PFSK-1 (cell line): ENCODE data around the gene SEPTIN6.

ENCODE experiments used
- POLR2AphosphoS5 ChIP-seq: IDR thresholded peaks from 2 replicates; pipeline ENCODE4 v1.6.1; 2012; ENCODE audit warnings: low read depth, mild to moderate bottlenecking, control low read depth, low read length, moderate library complexity
- REST ChIP-seq, 2 experiments: IDR thresholded peaks; 2 replicates each; pipeline versions ENCODE4 v1.6.1 to v1.8.0; 2011 to 2012; ENCODE audit warnings: low read depth in 2 of 2, low read length in 2 of 2, control low read depth in 1 of 2, inconsistent platforms in 1 of 2, mild to moderate bottlenecking in 1 of 2, moderate library complexity in 1 of 2; ENCODE audit not compliant: insufficient read depth in 1 of 2
- TAF1 ChIP-seq: IDR thresholded peaks from 2 replicates; pipeline ENCODE4 v1.6.1; 2012; ENCODE audit warnings: low read length, control low read depth, borderline replicate concordance; ENCODE audit not compliant: insufficient read depth

- TF ChIP-seq TAF1 (no peak), POLR2AphosphoS5 (no peak), REST (IDR thresholded peaks at IDR 0.05; ENCODE audit: insufficient read depth in 1 of 2, low read depth in 2 of 2, low read length in 2 of 2) (no peak)
Measured at GRCh38 chrX:119734897-119735339, 42.0 kb upstream of the SEPTIN6 start.
